GM12864 (cell line): ENCODE results near the gene YIPF1.
A peak's percentile ranks its signal among the peaks of the same experiment; 100 is the strongest.
"Not testable (repeated sequence)": the region's sequence is repeated elsewhere in the genome, so short reads cannot be mapped to it uniquely, and the experiment has no call there.

Experiments
- DNase-seq: peaks from one replicate; pipeline ENCODE4 v3.0.0-alpha.2; 2011; ENCODE audit warnings: low read depth
- H3K4me3 ChIP-seq: 2 replicates; pipeline ENCODE4 v1.5.1; 2011; ENCODE audit warnings: mild to moderate bottlenecking, low read depth, low read length, control low read depth
- CTCF ChIP-seq: IDR thresholded peaks from 2 replicates; pipeline ENCODE4 v1.5.1; 2011; ENCODE audit warnings: low read depth, mild to moderate bottlenecking, moderate library complexity, low read length, control low read depth, inconsistent platforms; ENCODE audit errors: missing control alignments

The YIPF1 gene

GRCh38 chr1:53890522-53890941, 935 bp upstream of the YIPF1 start:
- no peak for DNase-seq
- peak overlapping the region; percentile 91; the same call in 1 of the 2 replicates for H3K4me3 ChIP-seq
- no peak for TF ChIP-seq CTCF

GRCh38 chr1:53888681-53889080, 916 bp downstream of the YIPF1 start:
- no peak for DNase-seq
- no peak for TF ChIP-seq CTCF
- H3K4me3 ChIP-seq = peak overlapping the region; percentile 91; the same call in 1 of the 2 replicates

- not testable (repeated sequence) for H3K4me3 ChIP-seq, DNase-seq
Observed at GRCh38 chr1:53883600-53883999, 6.0 kb downstream of the YIPF1 start.

- not testable (repeated sequence) for H3K4me3 ChIP-seq, DNase-seq
Observed at GRCh38 chr1:53881853-53882252, 7.7 kb downstream of the YIPF1 start.

- no peak for DNase-seq
- H3K4me3 ChIP-seq = no peak overlapping the region
- TF ChIP-seq CTCF = peak; percentile 40
Observed at GRCh38 chr1:53878492-53879105, 11.0 kb downstream of the YIPF1 start.

- DNase-seq, H3K4me3 ChIP-seq: not testable (repeated sequence)
Observed at GRCh38 chr1:53875150-53875549, 14.4 kb downstream of the YIPF1 start.

GRCh38 chr1:53871773-53872484, 17.7 kb downstream of the YIPF1 start:
- H3K4me3 ChIP-seq = no peak overlapping the region
- DNase-seq = no peak
- TF ChIP-seq CTCF = no peak

- DNase-seq = no peak
- no peak for TF ChIP-seq CTCF
Observed at GRCh38 chr1:53871221-53871620, 18.4 kb downstream of the YIPF1 start.

More at GRCh38 chr1:53871221-53871620, 18.4 kb downstream of the YIPF1 start:
- H3K4me3 ChIP-seq = no peak overlapping the region
